ENCODE measurements around the gene VDAC2.

The VDAC2 gene, protein sequence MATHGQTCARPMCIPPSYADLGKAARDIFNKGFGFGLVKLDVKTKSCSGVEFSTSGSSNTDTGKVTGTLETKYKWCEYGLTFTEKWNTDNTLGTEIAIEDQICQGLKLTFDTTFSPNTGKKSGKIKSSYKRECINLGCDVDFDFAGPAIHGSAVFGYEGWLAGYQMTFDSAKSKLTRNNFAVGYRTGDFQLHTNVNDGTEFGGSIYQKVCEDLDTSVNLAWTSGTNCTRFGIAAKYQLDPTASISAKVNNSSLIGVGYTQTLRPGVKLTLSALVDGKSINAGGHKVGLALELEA

DNA sequence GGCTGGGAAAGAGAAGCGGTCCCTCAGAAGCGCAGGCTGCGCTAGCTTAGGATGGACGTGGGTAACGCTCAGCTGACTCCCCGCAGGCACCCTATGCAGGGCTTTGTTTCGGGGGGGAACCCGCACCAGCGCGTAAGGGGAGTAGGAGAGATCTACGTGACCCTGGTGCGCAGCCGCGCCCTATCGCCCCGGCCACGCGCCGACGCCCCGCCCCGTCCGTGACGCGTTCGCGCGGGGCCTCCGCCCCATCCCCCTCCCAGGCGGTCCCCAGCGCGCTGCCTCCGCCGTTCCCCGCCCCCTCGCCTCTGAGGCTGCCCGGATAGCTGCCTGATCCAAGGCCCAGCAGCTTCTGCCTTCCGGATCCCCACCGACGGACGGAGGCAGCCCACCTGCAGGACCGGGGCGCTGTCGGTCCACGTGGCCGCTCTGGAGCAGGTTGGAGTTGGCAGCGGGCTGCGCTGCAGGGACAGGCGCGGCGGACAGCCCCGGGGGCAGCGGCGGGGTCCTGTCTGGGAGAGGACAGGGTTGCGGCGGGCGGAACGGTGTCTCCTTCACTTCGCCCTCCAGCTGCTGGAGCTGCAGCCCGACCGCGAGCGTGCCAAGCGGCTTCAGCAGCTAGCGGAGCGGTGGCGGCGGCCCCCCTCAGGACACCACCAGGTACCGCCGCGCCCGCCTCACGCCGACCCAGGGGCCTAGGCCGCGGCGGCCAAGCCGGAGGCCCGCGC lies at the start of gene VDAC2:
TSS of gene VDAC2 (plus strand) at position 515 of the 725 bp plus-strand sequence. CDS start 363 bp downstream, outside the sequence.
- peak within 1 kb of the TSS; percentile 92 for H3K4me3 ChIP-seq (ENCODE audit: low read depth, low read length)
- TF ChIP-seq, protein P1, sequence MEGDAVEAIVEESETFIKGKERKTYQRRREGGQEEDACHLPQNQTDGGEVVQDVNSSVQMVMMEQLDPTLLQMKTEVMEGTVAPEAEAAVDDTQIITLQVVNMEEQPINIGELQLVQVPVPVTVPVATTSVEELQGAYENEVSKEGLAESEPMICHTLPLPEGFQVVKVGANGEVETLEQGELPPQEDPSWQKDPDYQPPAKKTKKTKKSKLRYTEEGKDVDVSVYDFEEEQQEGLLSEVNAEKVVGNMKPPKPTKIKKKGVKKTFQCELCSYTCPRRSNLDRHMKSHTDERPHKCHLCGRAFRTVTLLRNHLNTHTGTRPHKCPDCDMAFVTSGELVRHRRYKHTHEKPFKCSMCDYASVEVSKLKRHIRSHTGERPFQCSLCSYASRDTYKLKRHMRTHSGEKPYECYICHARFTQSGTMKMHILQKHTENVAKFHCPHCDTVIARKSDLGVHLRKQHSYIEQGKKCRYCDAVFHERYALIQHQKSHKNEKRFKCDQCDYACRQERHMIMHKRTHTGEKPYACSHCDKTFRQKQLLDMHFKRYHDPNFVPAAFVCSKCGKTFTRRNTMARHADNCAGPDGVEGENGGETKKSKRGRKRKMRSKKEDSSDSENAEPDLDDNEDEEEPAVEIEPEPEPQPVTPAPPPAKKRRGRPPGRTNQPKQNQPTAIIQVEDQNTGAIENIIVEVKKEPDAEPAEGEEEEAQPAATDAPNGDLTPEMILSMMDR (IDR thresholded peaks at IDR 0.05; ENCODE audit: low read depth, low read length) = no peak

DNA sequence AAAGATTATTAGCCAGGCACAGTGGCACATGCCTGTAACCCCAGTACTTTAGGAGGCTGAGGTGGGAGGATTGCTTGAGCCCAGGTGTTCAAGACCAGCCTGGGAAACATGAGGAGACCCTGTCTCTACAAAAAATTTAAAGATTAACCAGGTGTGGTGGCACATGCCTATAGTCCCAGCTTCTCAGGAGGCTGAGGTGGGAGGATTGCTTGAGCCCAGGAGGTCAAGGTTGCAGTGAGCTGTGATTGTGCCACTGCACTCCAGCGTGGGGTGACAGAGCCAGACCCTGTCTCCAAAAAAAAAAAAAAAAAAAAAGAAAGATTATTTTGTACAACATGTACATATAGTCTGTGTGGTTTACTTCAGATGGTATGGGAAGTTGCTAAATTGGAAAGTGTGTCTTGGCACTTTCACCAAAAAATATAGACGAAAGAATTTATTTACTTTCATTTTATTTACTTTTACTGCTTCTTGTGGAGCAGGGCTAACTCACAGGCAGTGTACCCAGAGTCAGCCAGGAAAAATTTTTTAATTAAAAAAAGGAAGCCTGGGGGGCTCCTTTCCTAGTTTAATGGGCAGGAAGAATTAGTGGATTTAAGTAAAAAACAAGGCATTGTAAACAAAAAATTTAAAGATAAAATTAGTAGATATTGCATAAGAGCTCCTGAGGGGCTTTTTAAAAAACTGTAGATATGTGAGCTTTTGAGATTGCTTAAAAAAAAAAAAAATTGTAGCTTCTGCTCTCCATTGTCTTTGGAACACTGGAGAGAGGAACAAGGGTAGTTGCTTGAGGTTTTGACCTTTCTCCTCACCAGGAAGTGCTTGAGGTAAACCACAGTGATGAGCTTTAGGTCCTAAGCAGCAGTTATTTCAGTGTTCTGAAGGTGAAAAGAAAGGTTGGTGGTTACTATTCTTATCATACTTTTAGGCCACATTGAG lies 44.6 kb upstream of the VDAC2 start:
- TF ChIP-seq, protein P1 (IDR thresholded peaks at IDR 0.05; ENCODE audit: low read depth, low read length) = no peak
- H3K4me3 ChIP-seq (ENCODE audit: low read depth, low read length) = no peak overlapping the region

DNA sequence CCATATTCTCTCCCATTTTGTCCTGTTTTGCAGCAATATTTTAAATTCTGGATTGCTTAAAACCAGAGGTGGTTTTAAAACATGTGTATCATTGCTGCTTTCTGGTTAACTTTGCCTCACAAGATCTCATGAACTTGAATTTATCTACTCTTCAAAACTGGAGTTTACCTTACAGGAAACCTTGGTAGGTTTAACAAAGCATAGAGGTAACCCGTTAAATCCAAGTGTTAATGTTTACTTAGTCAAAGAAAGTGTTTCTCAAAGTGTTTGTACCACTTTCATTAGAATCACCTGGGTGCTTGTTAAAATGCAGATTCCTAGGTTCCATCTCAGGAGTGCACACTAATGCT lies 44.0 kb upstream of the VDAC2 start:
- no peak overlapping the region for H3K4me3 ChIP-seq (ENCODE audit: low read depth, low read length)
- TF ChIP-seq, protein P1 (IDR thresholded peaks at IDR 0.05; ENCODE audit: low read depth, low read length) = no peak

DNA sequence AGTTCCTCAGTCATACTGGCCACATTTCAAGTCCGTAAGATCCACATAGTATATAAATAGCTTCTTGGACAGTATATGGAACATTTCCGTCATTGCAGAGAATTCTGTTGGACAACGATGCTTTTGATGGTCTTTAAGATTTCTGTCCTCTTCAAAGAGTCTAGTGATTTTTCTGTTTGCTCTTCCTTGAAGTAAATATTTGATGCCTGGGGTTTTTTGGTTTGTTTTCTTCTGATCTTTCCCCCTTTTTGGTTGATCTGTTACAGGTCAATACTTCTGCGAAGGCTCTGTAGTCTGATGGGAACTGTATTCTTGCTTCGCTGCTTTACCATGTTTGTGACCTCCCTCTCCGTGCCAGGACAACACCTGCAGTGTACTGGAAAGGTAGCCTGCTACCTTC lies 42.3 kb upstream of the VDAC2 start:
- no peak overlapping the region for H3K4me3 ChIP-seq (ENCODE audit: low read depth, low read length)
- TF ChIP-seq, protein P1 (IDR thresholded peaks at IDR 0.05; ENCODE audit: low read depth, low read length) = no peak

DNA sequence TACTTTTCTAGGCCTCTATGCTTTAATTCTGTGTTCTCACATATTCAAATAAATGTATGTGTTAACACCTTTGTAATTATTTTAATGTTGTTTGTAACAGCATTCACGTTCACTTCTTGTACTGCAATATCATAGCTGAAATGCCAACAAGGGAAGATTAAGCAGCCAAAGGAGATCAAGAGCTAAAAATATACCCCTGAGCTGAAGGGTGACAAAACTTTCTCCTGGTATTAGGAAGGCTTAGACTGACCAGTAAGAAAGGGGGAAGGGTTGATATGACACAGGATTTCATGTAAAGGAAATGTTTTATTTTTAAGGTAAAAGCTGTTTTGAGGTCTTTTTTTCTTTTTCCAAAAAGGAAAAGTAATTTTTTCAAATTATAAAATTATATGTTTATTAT lies 40.4 kb upstream of the VDAC2 start:
- H3K4me3 ChIP-seq (ENCODE audit: low read depth, low read length) = no peak overlapping the region
- TF ChIP-seq, protein P1 (IDR thresholded peaks at IDR 0.05; ENCODE audit: low read depth, low read length) = no peak

DNA sequence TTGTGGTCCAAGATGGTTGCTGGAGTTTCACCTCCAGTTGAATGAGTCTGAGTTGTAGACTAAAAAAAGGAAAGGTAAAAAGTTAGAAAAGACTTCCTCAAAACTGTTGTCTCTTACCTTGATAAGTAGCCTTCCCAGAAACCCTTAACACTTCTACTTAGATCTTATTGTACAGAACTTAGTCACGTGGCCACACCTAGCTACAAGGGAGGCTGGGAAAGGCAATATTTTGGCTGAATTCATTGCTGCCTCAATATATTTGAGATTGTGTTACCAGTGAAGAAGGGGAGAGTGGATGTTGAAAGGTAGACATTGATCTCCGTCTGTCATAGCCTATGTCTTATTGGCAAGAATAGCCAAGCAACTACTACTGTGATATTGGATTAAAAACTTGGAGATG lies 35.5 kb upstream of the VDAC2 start:
- TF ChIP-seq, protein P1 (IDR thresholded peaks at IDR 0.05; ENCODE audit: low read depth, low read length) = no peak
- no peak overlapping the region for H3K4me3 ChIP-seq (ENCODE audit: low read depth, low read length)

Measured in WI38 (cell line).